Diencephalon (tissue), 1 donor: ENCODE results near the gene PRKAG1. TPM values are rescaled to one million over a fixed set of nuclear protein-coding genes. Genes with fewer than 3 reads are reported as not detected.

ENCODE experiments used
- small RNA-seq: library from RNA; depleted of rRNA; stranded (forward); fragments of <200 nt; gene quantifications from one replicate; pipeline ENCODE3, GENCODE V24; 2014
- total RNA-seq: library from RNA; depleted of rRNA; stranded (reverse); fragments of >200 nt; gene quantifications from one replicate; pipeline ENCODE4 v1.2.3, GENCODE V29; 2014

Gene PRKAG1
- total RNA-seq = 37.8 TPM

GRCh38 chr12:49018261-49019119, at the start of gene PRKAG1:
Gene PRKAG1, minus strand, starts transcription at chr12:49018776. Its CDS starts 36 bp downstream, at chr12:49018740.

GRCh38 chr12:49060237-49061156, 41.9 kb upstream of the PRKAG1 start, which contains the start of gene KMT2D:
Gene KMT2D, minus strand, starts transcription at chr12:49060794. Its CDS starts 5,470 bp downstream, at chr12:49055324.

GRCh38 chr12:48999371-49000131, 19.0 kb downstream of the PRKAG1 start, which contains the start of gene DDN:
Gene DDN, minus strand, starts transcription at chr12:48999375. Its CDS starts 88 bp downstream, at chr12:48999287.

GRCh38 chr12:48978291-48978740, 40.3 kb downstream of the PRKAG1 start, which contains the start of gene WNT1:
Gene WNT1, plus strand, starts transcription at chr12:48978322. Its CDS starts 329 bp downstream, at chr12:48978651.

GRCh38 chr12:48957141-48958048, 61.2 kb downstream of the PRKAG1 start, which contains the start of gene ARF3:
Gene ARF3, minus strand, starts transcription at chr12:48957487. Its CDS starts 16,392 bp downstream, at chr12:48941095.

Small RNAs within 50 kb of the gene (small RNA-seq; reads per million reads assigned to genes)
- gene RNU6-940P = not detected

Other genes starting within 250 kb of the PRKAG1 start
- 35.5 TPM for gene ADCY6, start 229.7 kb downstream of the PRKAG1 start, total RNA-seq
- gene CACNB3, start 200.3 kb downstream of the PRKAG1 start, total RNA-seq = 45.2 TPM
- 56.5 TPM for gene DDX23, start 166.6 kb downstream of the PRKAG1 start, total RNA-seq
- 26.1 TPM for gene RND1, start 152.9 kb downstream of the PRKAG1 start, total RNA-seq
- gene FKBP11, start 93.3 kb downstream of the PRKAG1 start, total RNA-seq = 7.6 TPM
- gene ARF3, start 61.3 kb downstream of the PRKAG1 start, total RNA-seq = 129 TPM
- 9.7 TPM for gene WNT10B, start 47.0 kb downstream of the PRKAG1 start, total RNA-seq
- not detected for gene WNT1, start 40.5 kb downstream of the PRKAG1 start, total RNA-seq
- 15.0 TPM for gene DDN, start 19.4 kb downstream of the PRKAG1 start, total RNA-seq
- gene KMT2D, start 42.0 kb upstream of the PRKAG1 start, total RNA-seq = 29.8 TPM
- gene RHEBL1, start 51.2 kb upstream of the PRKAG1 start, total RNA-seq = 1.6 TPM
- gene DHH, start 76.0 kb upstream of the PRKAG1 start, total RNA-seq = 0.46 TPM
- 77.3 TPM for gene LMBR1L, start 92.1 kb upstream of the PRKAG1 start, total RNA-seq
- 2,098 TPM for gene TUBA1B, start 112.6 kb upstream of the PRKAG1 start, total RNA-seq
- gene TUBA1A, start 170.3 kb upstream of the PRKAG1 start, total RNA-seq = 10,429 TPM
- gene TUBA1C, start 246.3 kb upstream of the PRKAG1 start, total RNA-seq = 26.3 TPM